ENCODE results near the gene ADAMTS2. TPM values are rescaled to one million over a fixed set of nuclear protein-coding genes. Genes with fewer than 3 reads are reported as not detected.

ADAMTS2 gene
- total RNA-seq, 1 experiment from 2014 or later = 1.7 TPM

- H3K27me3 ChIP-seq (ENCODE audit: control insufficient read depth, insufficient read depth, low read length) = no peaks in the 10 kb centered on the region
- H3K36me3 ChIP-seq (replicated peaks; ENCODE audit: control insufficient read depth, insufficient read depth, low read length) = no peaks in the 10 kb centered on the region
- no peak for DNase-seq
- no peak overlapping the region for H3K4me3 ChIP-seq (ENCODE audit: insufficient read depth, low read depth, low read length)
Observed at GRCh38 chr5:179180061-179180610, 165.1 kb downstream of the ADAMTS2 start.

GRCh38 chr5:179177711-179178575 is 167.3 kb downstream of the ADAMTS2 start:
- Histone ChIP-seq H3K4me3 (ENCODE audit: insufficient read depth, low read depth, low read length) (no peak overlapping the region), H3K27me3 (ENCODE audit: control insufficient read depth, insufficient read depth, low read length) (no peaks in the 10 kb centered on the region), H3K36me3 (replicated peaks; ENCODE audit: control insufficient read depth, insufficient read depth, low read length) (no peaks in the 10 kb centered on the region)
- no peak for DNase-seq

GRCh38 chr5:179176571-179177230 is 168.6 kb downstream of the ADAMTS2 start:
- H3K4me3 ChIP-seq (ENCODE audit: insufficient read depth, low read depth, low read length) = no peak overlapping the region
- no peak for DNase-seq
- no peaks in the 10 kb centered on the region for H3K27me3 ChIP-seq (ENCODE audit: control insufficient read depth, insufficient read depth, low read length)
- no peaks in the 10 kb centered on the region for H3K36me3 ChIP-seq (replicated peaks; ENCODE audit: control insufficient read depth, insufficient read depth, low read length)

- Histone ChIP-seq H3K4me3 (ENCODE audit: insufficient read depth, low read depth, low read length) (no peak overlapping the region), H3K27me3 (ENCODE audit: control insufficient read depth, insufficient read depth, low read length) (no peaks in the 10 kb centered on the region), H3K36me3 (replicated peaks; ENCODE audit: control insufficient read depth, insufficient read depth, low read length) (no peaks in the 10 kb centered on the region)
- DNase-seq = no peak
Observed at GRCh38 chr5:179176166-179176565, 169.1 kb downstream of the ADAMTS2 start.

GRCh38 chr5:179171816-179172745 is 173.2 kb downstream of the ADAMTS2 start:
- Histone ChIP-seq H3K27me3 (ENCODE audit: control insufficient read depth, insufficient read depth, low read length) (no peaks in the 10 kb centered on the region), H3K4me3 (ENCODE audit: insufficient read depth, low read depth, low read length) (no peak overlapping the region), H3K36me3 (replicated peaks; ENCODE audit: control insufficient read depth, insufficient read depth, low read length) (no peaks in the 10 kb centered on the region)
- no peak for DNase-seq

GRCh38 chr5:179171251-179171815 is 173.9 kb downstream of the ADAMTS2 start:
- H3K4me3 ChIP-seq (ENCODE audit: insufficient read depth, low read depth, low read length) = no peak overlapping the region
- H3K36me3 ChIP-seq (replicated peaks; ENCODE audit: control insufficient read depth, insufficient read depth, low read length) = no peaks in the 10 kb centered on the region
- no peak for DNase-seq
- H3K27me3 ChIP-seq (ENCODE audit: control insufficient read depth, insufficient read depth, low read length) = no peaks in the 10 kb centered on the region

GRCh38 chr5:179170606-179171005 is 174.7 kb downstream of the ADAMTS2 start:
- Histone ChIP-seq H3K36me3 (replicated peaks; ENCODE audit: control insufficient read depth, insufficient read depth, low read length) (no peaks in the 10 kb centered on the region), H3K4me3 (ENCODE audit: insufficient read depth, low read depth, low read length) (no peak overlapping the region), H3K27me3 (ENCODE audit: control insufficient read depth, insufficient read depth, low read length) (no peaks in the 10 kb centered on the region)
- no peak for DNase-seq

- no peaks in the 10 kb centered on the region for H3K27me3 ChIP-seq (ENCODE audit: control insufficient read depth, insufficient read depth, low read length)
- no peaks in the 10 kb centered on the region for H3K36me3 ChIP-seq (replicated peaks; ENCODE audit: control insufficient read depth, insufficient read depth, low read length)
- DNase-seq = no peak
- no peak overlapping the region for H3K4me3 ChIP-seq (ENCODE audit: insufficient read depth, low read depth, low read length)
Observed at GRCh38 chr5:179169836-179170235, 175.4 kb downstream of the ADAMTS2 start.

GRCh38 chr5:179168664-179169063 is 176.6 kb downstream of the ADAMTS2 start:
- Histone ChIP-seq H3K27me3 (ENCODE audit: control insufficient read depth, insufficient read depth, low read length) (no peaks in the 10 kb centered on the region), H3K36me3 (replicated peaks; ENCODE audit: control insufficient read depth, insufficient read depth, low read length) (no peaks in the 10 kb centered on the region), H3K4me3 (ENCODE audit: insufficient read depth, low read depth, low read length) (no peak overlapping the region)
- no peak for DNase-seq

GRCh38 chr5:179167871-179168451 is 177.3 kb downstream of the ADAMTS2 start:
- Histone ChIP-seq H3K36me3 (replicated peaks; ENCODE audit: control insufficient read depth, insufficient read depth, low read length) (no peaks in the 10 kb centered on the region), H3K27me3 (ENCODE audit: control insufficient read depth, insufficient read depth, low read length) (no peaks in the 10 kb centered on the region), H3K4me3 (ENCODE audit: insufficient read depth, low read depth, low read length) (no peak overlapping the region)
- no peak for DNase-seq

- Histone ChIP-seq H3K27me3 (ENCODE audit: control insufficient read depth, insufficient read depth, low read length) (no peaks in the 10 kb centered on the region), H3K36me3 (replicated peaks; ENCODE audit: control insufficient read depth, insufficient read depth, low read length) (no peaks in the 10 kb centered on the region), H3K4me3 (ENCODE audit: insufficient read depth, low read depth, low read length) (peak overlapping the region; percentile 12)
- DNase-seq = peak; percentile 99
Observed at GRCh38 chr5:179166886-179167841, 178.1 kb downstream of the ADAMTS2 start.

GRCh38 chr5:179166171-179166885 is 178.9 kb downstream of the ADAMTS2 start:
- no peak for DNase-seq
- H3K36me3 ChIP-seq (replicated peaks; ENCODE audit: control insufficient read depth, insufficient read depth, low read length) = no peaks in the 10 kb centered on the region
- no peak overlapping the region for H3K4me3 ChIP-seq (ENCODE audit: insufficient read depth, low read depth, low read length)
- no peaks in the 10 kb centered on the region for H3K27me3 ChIP-seq (ENCODE audit: control insufficient read depth, insufficient read depth, low read length)

Data from H7 (cell line).